OCI-LY7 (cell line): ENCODE data around the gene ADSS1. TPM values are rescaled to one million over a fixed set of nuclear protein-coding genes. Genes with fewer than 3 reads are reported as not detected.

Experiments
- BruUV-seq: library from RNA; stranded (reverse); fragments of 400-500 nt; replicated peaks from 2 replicates; lab custom pipeline; 2021; lab: Mats Ljungman, UMichigan
- CTCF ChIA-PET: fragments of 300-600 bp; sonication (Branson Sonifier 250); formaldehyde crosslinking; loops from one replicate; lab custom pipeline; 2022; ENCODE audit warnings: antibody characterized with exemption; ENCODE audit not compliant: unreplicated experiment; lab: Charles Lee
- POLR2A ChIA-PET: fragments of 300-600 bp; sonication (Branson Sonifier 250); formaldehyde crosslinking; loops from one replicate; lab custom pipeline; 2022; ENCODE audit warnings: antibody characterized with exemption; lab: Charles Lee
- DNase-seq: peaks from one replicate; pipeline ENCODE4 v3.0.0-alpha.2; 2015; ENCODE audit warnings: low spot score
- H2AFZ ChIP-seq: fragments of 200-600 bp; sonication (generic), shearing (Covaris generic); 2 replicates; pipeline ENCODE4 v1.6.1; 2014; ENCODE audit warnings: mild to moderate bottlenecking, antibody characterized with exemption, low read length, moderate library complexity
- H3K27ac ChIP-seq: fragments of 200-600 bp; sonication (generic); 2 replicates; pipeline ENCODE4 v1.5.1; 2014; ENCODE audit warnings: mixed run types, low read depth, mild to moderate bottlenecking, moderate library complexity, low read length, inconsistent platforms; ENCODE audit not compliant: poor library complexity, severe bottlenecking
- H3K36me3 ChIP-seq: fragments of 200-600 bp; sonication (generic); 2 replicates; pipeline ENCODE4 v1.6.1; 2014; ENCODE audit warnings: mild to moderate bottlenecking, antibody characterized with exemption, low read length, moderate library complexity, mixed read lengths; ENCODE audit not compliant: insufficient read depth
- H3K4me1 ChIP-seq: fragments of 200-600 bp; sonication (generic); 2 replicates; pipeline ENCODE4 v1.5.1; 2014; ENCODE audit warnings: mild to moderate bottlenecking, low read length; ENCODE audit not compliant: insufficient read depth, poor library complexity, severe bottlenecking
- H3K4me2 ChIP-seq: fragments of 200-600 bp; sonication (generic); 2 replicates; pipeline ENCODE4 v1.6.1; 2014; ENCODE audit warnings: mild to moderate bottlenecking, low read length
- H3K4me3 ChIP-seq: fragments of 200-600 bp; sonication (generic); 2 replicates; pipeline ENCODE4 v1.5.1; 2014; ENCODE audit warnings: mild to moderate bottlenecking, low read depth, low read length; ENCODE audit not compliant: poor library complexity, severe bottlenecking
- H3K79me2 ChIP-seq: fragments of 200-600 bp; sonication (generic); 2 replicates; pipeline ENCODE4 v1.6.1; 2016; ENCODE audit warnings: low read depth, mild to moderate bottlenecking, low read length, moderate library complexity, mixed read lengths; ENCODE audit not compliant: insufficient read depth
- H3K9me2 ChIP-seq: fragments of 200-600 bp; sonication (generic); 2 replicates; pipeline ENCODE4 v1.6.1; 2016; ENCODE audit warnings: mild to moderate bottlenecking, low read length, mixed read lengths; ENCODE audit not compliant: insufficient read depth
- H3K9me3 ChIP-seq: fragments of 200-600 bp; sonication (generic); 2 replicates; pipeline ENCODE4 v1.6.1; 2014; ENCODE audit warnings: mild to moderate bottlenecking, mixed run types, low read length, mixed read lengths
- H4K20me1 ChIP-seq: fragments of 200-600 bp; sonication (generic); 2 replicates; pipeline ENCODE4 v1.6.1; 2014; ENCODE audit warnings: mild to moderate bottlenecking, antibody characterized with exemption, low read length, moderate library complexity, mixed read lengths; ENCODE audit not compliant: insufficient read depth
- EZH2phosphoT487 ChIP-seq: fragments of 200-600 bp; sonication (generic); IDR thresholded peaks from 2 replicates; pipeline ENCODE4 v1.6.1; 2018; ENCODE audit warnings: low read depth, borderline replicate concordance, mild to moderate bottlenecking, mixed run types, antibody characterized with exemption, low read length, moderate library complexity, mixed read lengths
- intact Hi-C: fragments of 100-400 bp; cut with micrococcal nuclease; formaldehyde crosslinking; loops from one replicate; pipeline ENCODE4 v1.10.0; 2022; ENCODE audit not compliant: unreplicated experiment
- total RNA-seq, 2 experiments: library from RNA; depleted of rRNA in 1 of 2; stranded (reverse); fragments of >200 nt in 1 of 2; shearing (Covaris generic) in 1 of 2; gene quantifications; 2 replicates each; pipeline ENCODE4 v1.2.3, GENCODE V29; 2014 to 2022
- TF ChIP-seq, protein P1 (sequence below): fragments of 200-600 bp; sonication (generic); conservative IDR thresholded peaks from 2 replicates; pipeline ENCODE4 v1.5.1; 2014; ENCODE audit warnings: mild to moderate bottlenecking, antibody characterized with exemption, low read length, moderate library complexity, mixed read lengths

The ADSS1 gene
- total RNA-seq, 2 experiments from 2014 or later: 2.8 TPM; not detected in 1

- no peak overlapping the region for H2AFZ ChIP-seq
- H4K20me1 ChIP-seq: no peaks in the 10 kb centered on the region
- no peaks in the 10 kb centered on the region for H3K9me3 ChIP-seq
- H3K36me3 ChIP-seq: no peaks in the 10 kb centered on the region
- no peak for TF ChIP-seq EZH2phosphoT487
- TF ChIP-seq, protein P1, sequence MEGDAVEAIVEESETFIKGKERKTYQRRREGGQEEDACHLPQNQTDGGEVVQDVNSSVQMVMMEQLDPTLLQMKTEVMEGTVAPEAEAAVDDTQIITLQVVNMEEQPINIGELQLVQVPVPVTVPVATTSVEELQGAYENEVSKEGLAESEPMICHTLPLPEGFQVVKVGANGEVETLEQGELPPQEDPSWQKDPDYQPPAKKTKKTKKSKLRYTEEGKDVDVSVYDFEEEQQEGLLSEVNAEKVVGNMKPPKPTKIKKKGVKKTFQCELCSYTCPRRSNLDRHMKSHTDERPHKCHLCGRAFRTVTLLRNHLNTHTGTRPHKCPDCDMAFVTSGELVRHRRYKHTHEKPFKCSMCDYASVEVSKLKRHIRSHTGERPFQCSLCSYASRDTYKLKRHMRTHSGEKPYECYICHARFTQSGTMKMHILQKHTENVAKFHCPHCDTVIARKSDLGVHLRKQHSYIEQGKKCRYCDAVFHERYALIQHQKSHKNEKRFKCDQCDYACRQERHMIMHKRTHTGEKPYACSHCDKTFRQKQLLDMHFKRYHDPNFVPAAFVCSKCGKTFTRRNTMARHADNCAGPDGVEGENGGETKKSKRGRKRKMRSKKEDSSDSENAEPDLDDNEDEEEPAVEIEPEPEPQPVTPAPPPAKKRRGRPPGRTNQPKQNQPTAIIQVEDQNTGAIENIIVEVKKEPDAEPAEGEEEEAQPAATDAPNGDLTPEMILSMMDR: peak; percentile 59
- H3K79me2 ChIP-seq: no peaks in the 10 kb centered on the region
- DNase-seq: no peak
- BruUV-seq: no TSS peak
- intact Hi-C loops: no loop called here
- POLR2A ChIA-PET: no interaction called here
- CTCF ChIA-PET: no interaction called here
- no peaks in the 10 kb centered on the region for H3K9me2 ChIP-seq
- no peak overlapping the region; the same call in 1 of the 2 replicates for H3K4me2 ChIP-seq
- H3K27ac ChIP-seq: no peak overlapping the region
- H3K4me1 ChIP-seq: no peaks in the 10 kb centered on the region
- H3K4me3 ChIP-seq: no peak overlapping the region
These were observed 1.1 kb downstream of the ADSS1 start for GRCh38 chr14:104724981-104725771.

- no peaks in the 10 kb centered on the region for H3K9me2 ChIP-seq
- no peak for DNase-seq
- no peak overlapping the region for H3K27ac ChIP-seq
- intact Hi-C loops: no loop called here
- no peaks in the 10 kb centered on the region for H3K9me3 ChIP-seq
- H3K36me3 ChIP-seq: no peaks in the 10 kb centered on the region
- no peak for TF ChIP-seq EZH2phosphoT487
- TF ChIP-seq, protein P1: no peak
- no peak overlapping the region for H3K4me2 ChIP-seq
- no peak overlapping the region for H3K4me3 ChIP-seq
- ChIA-PET POLR2A (no interaction called here), CTCF (no interaction called here)
- no peaks in the 10 kb centered on the region for H3K4me1 ChIP-seq
- H4K20me1 ChIP-seq: no peaks in the 10 kb centered on the region
- no TSS peak for BruUV-seq
- H3K79me2 ChIP-seq: no peaks in the 10 kb centered on the region
- H2AFZ ChIP-seq: no peak overlapping the region
These were observed 1.9 kb downstream of the ADSS1 start for GRCh38 chr14:104725772-104726548.
